GM10266 (cell line): Measurements from ENCODE around the gene DPYSL4.

Experiments used
- DNase-seq: peaks from one replicate; pipeline ENCODE4 v3.0.0; 2012; ENCODE audit errors: extremely low spot score
- TF ChIP-seq, protein P1 (sequence below): IDR thresholded peaks from 2 replicates; pipeline ENCODE4 v1.5.1; 2012; ENCODE audit warnings: mild to moderate bottlenecking, low read depth; ENCODE audit not compliant: control insufficient read depth, insufficient read depth; ENCODE audit errors: missing control alignments

DPYSL4 gene

DNA sequence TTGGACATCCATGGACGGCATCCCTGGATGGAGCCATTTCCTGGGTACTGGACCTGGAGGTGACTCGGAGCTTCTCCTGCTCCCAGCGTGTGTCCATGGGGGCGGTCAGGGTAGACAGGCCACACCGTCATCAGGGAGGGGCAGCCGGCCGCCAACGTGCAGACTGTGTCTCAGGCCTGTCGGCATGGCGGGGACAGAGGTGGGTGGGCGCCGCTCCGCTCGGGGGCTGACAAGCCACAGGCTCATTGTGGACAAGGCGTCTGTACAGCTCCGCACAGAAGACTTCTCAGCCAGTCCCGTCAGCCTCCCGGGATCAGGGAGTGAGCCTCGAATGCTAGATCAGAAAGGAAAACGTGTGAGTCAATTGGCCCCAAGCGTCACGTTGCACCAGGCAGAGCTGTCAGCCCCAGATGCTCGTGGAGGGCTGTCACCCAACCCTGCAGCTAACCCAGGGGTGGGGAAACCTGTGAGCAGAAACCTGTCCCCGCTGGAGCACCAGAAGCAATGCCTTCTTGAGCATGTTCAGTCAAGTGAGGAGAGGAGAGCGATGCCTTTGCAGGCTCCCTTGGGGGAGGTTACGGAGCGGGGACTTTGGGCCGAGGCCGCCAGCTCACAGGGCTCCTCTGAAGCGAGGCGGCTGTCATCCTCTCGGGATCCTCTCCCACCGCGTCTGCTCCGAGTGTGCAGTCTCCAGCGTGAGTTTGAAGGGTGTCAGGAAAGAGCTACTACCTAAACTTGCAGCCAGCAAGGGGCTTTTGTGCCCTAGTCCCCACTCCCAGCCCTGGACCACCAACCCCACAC lies 16.0 kb upstream of the DPYSL4 start:
- no peak for DNase-seq

DNA sequence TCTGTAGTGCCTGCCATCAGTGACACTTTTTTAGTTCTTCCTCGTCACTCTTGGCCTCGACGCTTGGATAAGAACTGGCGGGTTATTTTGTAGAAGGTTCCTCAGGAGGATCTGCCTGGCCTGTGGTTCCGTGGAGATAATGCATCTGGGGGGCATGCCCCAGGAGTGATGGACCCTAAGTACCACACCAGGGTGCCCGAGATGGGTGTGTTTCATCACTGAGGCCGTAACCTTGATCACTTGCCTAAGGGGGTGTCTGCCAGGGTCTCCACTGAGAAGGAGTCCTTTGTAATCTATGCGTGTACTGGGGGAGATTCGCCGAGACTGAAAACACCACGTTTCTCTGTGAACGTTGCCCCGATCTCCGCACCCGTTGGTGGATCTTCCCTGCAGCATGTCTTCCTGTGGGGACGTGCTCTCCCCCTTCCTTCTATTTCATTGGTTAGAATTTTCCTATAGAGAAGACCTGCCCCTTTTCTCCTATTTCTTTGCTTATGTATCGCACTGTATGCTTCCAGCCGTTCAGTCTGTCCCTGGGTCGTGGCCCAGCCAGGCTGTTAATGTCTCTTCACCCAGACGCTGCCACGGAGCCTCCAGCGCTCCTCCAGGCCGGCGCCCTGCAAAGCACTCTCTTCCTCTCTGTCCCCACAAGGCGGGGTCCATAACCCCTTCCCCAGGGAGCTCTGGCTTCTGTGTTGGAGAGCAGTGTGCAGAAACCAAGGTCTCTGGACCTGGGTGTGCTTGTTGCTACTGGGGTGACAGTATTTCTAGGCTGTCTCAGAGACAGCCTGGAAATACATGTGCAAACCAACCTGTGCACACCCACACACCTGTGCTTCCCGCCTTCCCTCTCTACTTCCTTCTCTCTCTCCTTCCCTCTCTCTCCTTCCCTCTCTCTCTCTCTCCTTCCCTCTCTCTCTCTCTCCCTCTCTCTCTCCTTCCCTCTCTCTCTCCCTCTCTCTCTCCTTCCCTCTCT lies 14.4 kb upstream of the DPYSL4 start:
- no peak for DNase-seq
- TF ChIP-seq, protein P1, sequence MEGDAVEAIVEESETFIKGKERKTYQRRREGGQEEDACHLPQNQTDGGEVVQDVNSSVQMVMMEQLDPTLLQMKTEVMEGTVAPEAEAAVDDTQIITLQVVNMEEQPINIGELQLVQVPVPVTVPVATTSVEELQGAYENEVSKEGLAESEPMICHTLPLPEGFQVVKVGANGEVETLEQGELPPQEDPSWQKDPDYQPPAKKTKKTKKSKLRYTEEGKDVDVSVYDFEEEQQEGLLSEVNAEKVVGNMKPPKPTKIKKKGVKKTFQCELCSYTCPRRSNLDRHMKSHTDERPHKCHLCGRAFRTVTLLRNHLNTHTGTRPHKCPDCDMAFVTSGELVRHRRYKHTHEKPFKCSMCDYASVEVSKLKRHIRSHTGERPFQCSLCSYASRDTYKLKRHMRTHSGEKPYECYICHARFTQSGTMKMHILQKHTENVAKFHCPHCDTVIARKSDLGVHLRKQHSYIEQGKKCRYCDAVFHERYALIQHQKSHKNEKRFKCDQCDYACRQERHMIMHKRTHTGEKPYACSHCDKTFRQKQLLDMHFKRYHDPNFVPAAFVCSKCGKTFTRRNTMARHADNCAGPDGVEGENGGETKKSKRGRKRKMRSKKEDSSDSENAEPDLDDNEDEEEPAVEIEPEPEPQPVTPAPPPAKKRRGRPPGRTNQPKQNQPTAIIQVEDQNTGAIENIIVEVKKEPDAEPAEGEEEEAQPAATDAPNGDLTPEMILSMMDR, result no peak

More for the DNA sequence above, 16.0 kb upstream of the DPYSL4 start:
- TF ChIP-seq, protein P1, result no peak

DNA sequence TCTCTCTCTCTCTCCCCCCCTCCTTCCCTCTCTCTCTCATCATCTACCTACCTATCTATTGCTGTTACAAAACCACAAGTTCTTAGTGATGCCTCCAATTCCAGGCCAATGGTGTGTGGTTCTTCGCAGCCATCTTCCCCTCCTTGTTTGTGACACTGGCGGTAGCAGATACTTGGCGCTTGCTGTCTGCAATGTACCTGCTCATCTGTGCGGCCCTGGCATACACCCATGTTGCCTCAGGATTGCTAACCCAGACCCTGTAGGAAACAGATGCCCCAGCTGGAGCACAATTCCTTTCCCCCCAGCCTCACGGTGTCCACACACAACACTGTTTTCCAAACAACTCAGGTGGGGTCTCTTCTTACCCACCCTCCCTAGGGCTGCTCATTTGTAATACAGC lies 13.6 kb upstream of the DPYSL4 start:
- no peak for DNase-seq
- TF ChIP-seq, protein P1, result no peak

DNA sequence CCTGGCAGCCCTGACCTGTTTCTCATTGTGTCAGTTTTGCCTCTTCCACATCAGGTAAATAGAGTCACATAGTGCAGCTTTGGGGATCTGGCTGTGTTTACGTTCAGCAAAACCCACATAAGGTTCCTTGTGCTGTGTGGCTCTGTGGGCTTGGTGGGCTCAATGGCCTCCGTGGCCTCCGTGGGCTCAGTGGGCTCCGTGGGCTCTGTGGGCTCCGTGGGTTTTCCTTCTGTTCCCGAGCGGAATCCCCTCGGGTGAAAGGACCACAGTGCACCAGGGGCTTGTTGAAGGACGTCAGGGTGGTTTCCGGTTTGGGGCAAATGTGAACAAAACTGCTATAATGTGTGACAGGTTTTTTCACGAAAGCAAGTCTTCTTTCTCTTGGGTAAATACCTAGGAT lies 12.5 kb upstream of the DPYSL4 start:
- no peak for DNase-seq
- TF ChIP-seq, protein P1, result no peak

DNA sequence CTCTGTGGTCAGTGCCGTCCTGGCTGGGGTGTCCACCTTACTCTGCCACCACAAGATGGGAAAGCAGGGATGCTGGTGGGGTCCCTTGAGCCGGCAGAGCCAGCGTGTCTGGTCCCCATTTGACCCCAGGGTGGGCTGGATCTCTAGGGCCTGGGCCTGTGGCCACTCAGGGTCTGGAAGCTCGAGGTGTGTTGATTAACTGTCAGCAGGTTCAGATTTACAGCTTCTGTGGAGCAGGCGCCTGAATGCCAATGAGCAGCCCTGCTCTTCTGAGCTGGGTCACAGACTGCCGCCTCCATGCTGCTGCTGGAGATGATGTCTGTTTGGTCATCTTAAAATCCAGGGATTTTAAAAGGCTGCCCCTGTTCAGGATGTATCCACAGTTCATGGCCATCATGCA lies 11.3 kb upstream of the DPYSL4 start:
- no peak for DNase-seq
- TF ChIP-seq, protein P1, result no peak

DNA sequence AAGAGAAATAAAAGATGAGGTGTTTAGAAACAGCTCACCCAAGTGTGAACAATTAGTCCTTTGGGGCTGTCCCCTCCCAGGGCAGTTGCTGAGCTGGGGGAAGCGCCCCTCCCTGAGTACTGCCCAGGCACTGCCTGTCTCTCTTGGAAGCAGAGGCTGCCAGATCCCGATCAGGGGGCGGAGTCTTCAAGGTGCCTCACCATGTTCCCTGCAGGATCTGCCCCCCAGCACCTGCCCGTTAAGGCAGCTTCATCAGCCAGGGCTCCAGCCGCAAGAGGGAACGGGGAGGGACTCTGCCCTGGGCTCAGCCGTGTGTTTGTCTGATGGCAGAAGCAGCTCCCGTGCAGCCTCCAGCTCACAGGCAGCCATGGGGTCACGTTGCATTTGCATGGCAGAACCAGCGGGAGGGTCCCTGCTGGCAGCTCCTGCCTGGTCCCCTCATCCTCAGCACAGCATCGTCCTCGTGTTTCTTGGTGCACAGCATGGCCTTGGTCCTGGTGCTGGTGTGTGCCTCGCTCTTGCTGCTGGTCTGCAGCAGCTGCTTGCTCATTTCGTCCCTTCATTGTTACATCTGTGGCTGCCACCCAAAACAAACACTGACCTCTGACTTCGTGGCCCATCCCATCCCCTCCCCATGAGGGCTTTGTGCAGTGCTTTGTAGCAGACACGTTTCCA lies 10.7 kb upstream of the DPYSL4 start:
- DNase-seq, result no peak
- TF ChIP-seq, protein P1, result no peak
